Lung (tissue), 12 donors: ENCODE data around the gene ABHD8. TPM values are rescaled to one million over a fixed set of nuclear protein-coding genes. Genes with fewer than 3 reads are reported as not detected.

Experiments used
- ATAC-seq: fragments of 200-7000 bp; cut with Tn5 transposase; one replicate; pipeline ENCODE4 v1.9.1; 2020; ENCODE audit warnings: moderate number of reproducible peaks; ENCODE audit not compliant: insufficient read depth, low FRiP score
- DNase-seq, 3 donors: peaks; one replicate each; pipeline ENCODE4 v3.0.0-alpha.2; 2013 to 2017
- H3K27ac ChIP-seq, 2 donors: one replicate each; pipeline ENCODE4 v1.5.1; 2013; ENCODE audit warnings: mild to moderate bottlenecking in 2 of 2, moderate library complexity in 2 of 2, control low read depth in 1 of 2, inconsistent platforms in 1 of 2, low read depth in 1 of 2, low read length in 1 of 2
- H3K27me3 ChIP-seq, 3 donors: one replicate each; pipeline ENCODE4 v1.5.1; 2013; ENCODE audit warnings: low read length in 2 of 3; ENCODE audit not compliant: control insufficient read depth in 3 of 3, insufficient read depth in 3 of 3
- H3K36me3 ChIP-seq, 4 donors: one replicate each; pipeline ENCODE4 v1.5.1; 2013; ENCODE audit warnings: low read length in 4 of 4, mild to moderate bottlenecking in 1 of 4, moderate library complexity in 1 of 4; ENCODE audit not compliant: control insufficient read depth in 4 of 4, insufficient read depth in 4 of 4
- H3K4me1 ChIP-seq, 5 donors: one replicate each; pipeline ENCODE4 v1.5.1; 2013; ENCODE audit warnings: low read length in 5 of 5, mild to moderate bottlenecking in 2 of 5, moderate library complexity in 1 of 5; ENCODE audit not compliant: control insufficient read depth in 5 of 5, insufficient read depth in 5 of 5
- H3K4me3 ChIP-seq: one replicate; pipeline ENCODE4 v1.5.1; 2013; ENCODE audit warnings: mild to moderate bottlenecking, control low read depth, moderate library complexity
- H3K9ac ChIP-seq, 2 donors: one replicate each; pipeline ENCODE4 v1.5.1; 2013; ENCODE audit warnings: low read length in 2 of 2, control low read depth in 1 of 2; ENCODE audit not compliant: insufficient read depth in 1 of 2
- H3K9me3 ChIP-seq, 4 donors: one replicate each; pipeline ENCODE4 v1.5.1; 2013; ENCODE audit warnings: low read length in 3 of 4, mild to moderate bottlenecking in 1 of 4, moderate library complexity in 1 of 4; ENCODE audit not compliant: control insufficient read depth in 4 of 4, insufficient read depth in 3 of 4
- CTCF ChIP-seq: IDR thresholded peaks from 2 replicates; pipeline ENCODE4 v1.5.1; 2012; ENCODE audit warnings: mild to moderate bottlenecking; ENCODE audit errors: control extremely low read depth, extremely low read depth
- WGBS, 2 donors: extraction: QIAGEN DNeasy Blood & Tissue Kit; methylation state at CpG; one replicate each; pipeline ENCODE4 v1.1.7; 2013; 5-methylcytosine and 5-hydroxymethylcytosine counted together
- polyA plus RNA-seq, 2 donors: library from polyadenylated mRNA; stranded (reverse); fragments of 200-250 nt; gene quantifications; one replicate each; pipeline ENCODE4 v1.2.1, GENCODE V29; 2013
- total RNA-seq, 2 donors: library from RNA; depleted of rRNA in 1 of 2; stranded (reverse); fragments of >200 nt in 1 of 2; gene quantifications; one replicate each; pipeline ENCODE4 v1.2.1, GENCODE V29; 2014 to 2021
- donor health status: control.
- donor health status: control.
- donor health status: Bipolar disorder and iron deficiency.
- donor health status: healthy.
- donor health status: DM: yes; HTN: yes; CAD: no.

ABHD8 gene
- total and polyA plus RNA-seq, 4 donors, result 12.8 to 23.0 (median 15.1) TPM

DNA sequence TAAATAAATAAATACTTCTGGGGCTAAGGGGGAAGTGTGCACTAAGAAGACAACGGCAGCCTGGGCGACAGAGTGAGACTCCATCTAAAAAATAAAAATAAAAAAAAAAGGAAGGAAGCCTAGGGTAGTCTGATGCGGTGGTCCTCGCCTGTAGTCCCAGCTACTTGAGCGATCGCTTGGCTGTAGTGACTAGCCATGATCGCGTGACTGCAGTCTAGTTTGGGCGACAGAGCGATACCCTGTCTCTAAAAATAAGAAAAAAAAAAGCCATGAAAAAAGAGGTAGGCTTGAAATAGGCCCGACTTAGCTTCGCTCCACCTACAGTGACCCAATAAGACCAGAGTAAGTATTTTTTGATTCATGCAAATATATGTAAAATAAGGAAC, 36.6 kb downstream of the ABHD8 start:
- no peak for TF ChIP-seq CTCF
- Histone ChIP-seq H3K9ac (no peak overlapping the region), H3K27ac (no peak overlapping the region), H3K27me3 (no peaks in the 10 kb centered on the region), H3K36me3 (peaks cover 3 to 13% (median 8%) of the 10 kb centered on the region in 4 donors), H3K4me1 (peaks cover 0 to 6% (median 0%) of the 10 kb centered on the region in 5 donors), H3K4me3 (no peak overlapping the region), H3K9me3 (no peaks in the 10 kb centered on the region)
- DNase-seq, result no peak
- ATAC-seq, result no peak
- 57 to 62% methylated on average over 12 of the region's 12 CpGs for WGBS, 2 donors

GRCh38 chr19:17266026-17266425, 37.2 kb downstream of the ABHD8 start:
- no peak for ATAC-seq
- no peaks in the 10 kb centered on the region for H3K9me3 ChIP-seq
- WGBS, 2 donors, result 94 to 95% methylated on average over 7 of the region's 7 CpGs
- H3K9ac ChIP-seq, result no peak overlapping the region
- no peaks in the 10 kb centered on the region for H3K27me3 ChIP-seq
- H3K4me1 ChIP-seq, result peaks cover 0 to 6% (median 0%) of the 10 kb centered on the region in 5 donors
- no peak for DNase-seq
- TF ChIP-seq CTCF, result no peak
- H3K36me3 ChIP-seq, result peaks cover 3 to 10% (median 3%) of the 10 kb centered on the region in 4 donors
- no peak overlapping the region for H3K27ac ChIP-seq
- no peak overlapping the region for H3K4me3 ChIP-seq

DNA sequence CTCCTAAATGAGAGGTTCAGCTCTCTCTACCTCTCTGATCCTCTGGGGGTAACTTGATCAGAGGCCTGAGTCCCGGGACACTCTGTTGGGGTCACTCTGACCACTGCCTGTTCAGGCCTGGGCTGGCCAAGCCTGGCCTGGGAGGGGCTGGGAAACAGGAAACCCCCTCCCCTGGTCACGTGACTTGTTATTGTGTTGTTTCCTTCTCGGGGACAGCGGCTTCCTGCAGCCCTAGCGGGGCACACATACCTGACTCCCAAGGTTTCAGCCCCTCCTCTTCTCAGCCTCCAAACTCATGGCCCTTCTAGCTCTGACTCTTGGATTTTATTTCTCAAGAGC, 38.6 kb downstream of the ABHD8 start, which contains the start of gene USHBP1:
TSS of gene USHBP1 (minus strand) at position 105 of the 339 bp plus-strand sequence. CDS start 446 bp downstream, outside the sequence.
- Histone ChIP-seq H3K4me1 (peaks cover 0 to 6% (median 0%) of the 10 kb centered on the region in 5 donors), H3K36me3 (peaks cover 0 to 7% (median 1%) of the 10 kb centered on the region in 4 donors), H3K9me3 (no peaks in the 10 kb centered on the region), H3K27ac (peak within 1 kb of the TSS; percentile 51 to 81), H3K4me3 (peak within 1 kb of the TSS; percentile 39), H3K27me3 (no peaks in the 10 kb centered on the region), H3K9ac (no peak within 1 kb of the TSS)
- ATAC-seq (no peak), DNase-seq (peak in 2 of 3 donors; percentile 33 to 59)
- no peak for TF ChIP-seq CTCF
- WGBS, 2 donors, result 28 to 33% methylated on average over 5 of the region's 5 CpGs
